ENCODE results near the gene NCBP2L. TPM values are rescaled to one million over a fixed set of nuclear protein-coding genes. Genes with fewer than 3 reads are reported as not detected.

NCBP2L gene
- total and polyA plus RNA-seq, 9 of the 15 experiments (the other 6 are each of a cell fraction or from before 2014, with no cell fraction given), result not detected

- DNase-seq (ENCODE audit: extremely low read depth in 1 of 4, low spot score in 3 of 4) (no peak), FAIRE-seq (no peak), ATAC-seq (no peak)
- TF ChIP-seq ETS1 (conservative IDR thresholded peaks at IDR 0.05; ENCODE audit: control insufficient read depth, low read depth, low read length) (no peak), KAT2B (IDR thresholded peaks at IDR 0.05; ENCODE audit: low read depth, low read length) (no peak), ELF4 (CRISPR knock-in tag; IDR thresholded peaks at IDR 0.05) (no peak), BMI1 (IDR thresholded peaks at IDR 0.05; ENCODE audit: low read length) (no peak), ATF1 (CRISPR knock-in tag; IDR thresholded peaks at IDR 0.05) (no peak), ATF1 (tag; IDR thresholded peaks at IDR 0.05) (no peak)
- ChIA-PET POLR2A (no interaction called here), CTCF (ENCODE audit: low intra/inter-chr PET ratio) (no interaction called here)
- Histone ChIP-seq H3K27ac (ENCODE audit: extremely low read depth, low read depth, low read length) (no peak overlapping the region), H4K20me1 (replicated peaks; ENCODE audit: control insufficient read depth, insufficient read depth, low read length) (no peaks in the 10 kb centered on the region), H3K4me1 (replicated peaks in 1 of 2; ENCODE audit: control insufficient read depth in 2 of 2, insufficient read depth in 2 of 2, low read length in 2 of 2) (peaks cover 0 to 12% of the 10 kb centered on the region in 2 experiments; a peak in 2 of 5 replicates), H3K27me3 (ENCODE audit: control insufficient read depth in 2 of 2, insufficient read depth in 2 of 2, low read length in 2 of 2) (peaks cover 2 to 24% of the 10 kb centered on the region in 2 experiments; a peak in 2 of 5 replicates), H3K9me3 (replicated peaks; ENCODE audit: control insufficient read depth, insufficient read depth, low read depth, low read length) (no peaks in the 10 kb centered on the region), H3K9ac (ENCODE audit: insufficient read depth in 1 of 2, low read depth in 2 of 2, low read length in 2 of 2) (no peak overlapping the region), H3K4me3 (no peak overlapping the region), H2AFZ (ENCODE audit: low read depth, low read length) (no peak overlapping the region), H3K79me2 (ENCODE audit: control insufficient read depth, insufficient read depth, low read length) (no peaks in the 10 kb centered on the region), H3K36me3 (ENCODE audit: control insufficient read depth, insufficient read depth, low read length) (no peaks in the 10 kb centered on the region), H3K9me1 (ENCODE audit: control insufficient read depth, insufficient read depth, low read length) (no peaks in the 10 kb centered on the region), H3K4me2 (ENCODE audit: insufficient read depth, low read length) (no peak overlapping the region)
- 0% methylated on average over 1 of the region's 1 CpG for WGBS (ENCODE audit: insufficient coverage, low coverage, missing lambda C conversion rate)
- BruUV-seq (replicated peaks), result no TSS peak
- intact Hi-C loops (cut with micrococcal nuclease), result no loop called here
- in situ Hi-C loops (cut with MboI), result no loop called here
Observed at GRCh38 chrX:107823456-107823855, 45.9 kb downstream of the NCBP2L start.
